ENCODE results near the gene MYMX. TPM values are rescaled to one million over a fixed set of nuclear protein-coding genes. Genes with fewer than 3 reads are reported as not detected.

MYMX gene
- total and polyA plus RNA-seq, 2 of the 13 experiments (the other 11 are each of a cell fraction or from before 2014, with no cell fraction given): not detected

DNA sequence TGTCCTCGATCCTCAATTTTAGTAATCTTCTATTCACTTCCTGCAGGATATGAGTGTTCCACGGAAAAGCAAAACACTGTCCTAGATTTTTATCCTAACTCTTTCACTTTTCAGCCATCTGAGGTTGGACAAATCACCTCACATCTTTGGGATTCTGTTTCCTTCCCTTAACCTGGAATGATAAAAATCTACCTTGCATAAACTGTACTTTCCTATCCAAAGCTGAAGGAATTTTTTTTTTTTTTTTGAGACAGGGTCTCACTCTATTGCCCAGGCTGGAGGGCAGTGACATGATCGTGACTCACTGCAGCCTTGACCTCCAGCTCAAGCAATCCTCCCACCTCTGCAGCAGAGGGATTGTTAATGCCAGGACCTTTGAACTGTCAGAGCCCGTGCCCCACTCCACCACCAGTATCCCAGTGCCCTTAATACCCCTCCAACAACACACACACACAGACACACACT is 37.6 kb upstream of the MYMX start (continued):
- TF ChIP-seq HES4 (CRISPR knock-in tag; IDR thresholded peaks at IDR 0.05; ENCODE audit: borderline replicate concordance): no peak
- no peak for TF ChIP-seq ZKSCAN8 (CRISPR knock-in tag; IDR thresholded peaks at IDR 0.05; ENCODE audit: borderline replicate concordance)
- TF ChIP-seq THAP11 (CRISPR knock-in tag; IDR thresholded peaks at IDR 0.05): no peak
- 0 out of 2 replicates have a peak, but pooled peaks have one; percentile 8 for TF ChIP-seq ZNF644 (CRISPR knock-in tag; IDR thresholded peaks at IDR 0.05; ENCODE audit: low read depth)
- TF ChIP-seq SRSF1 (optimal IDR thresholded peaks at IDR 0.05; ENCODE audit: low read depth, low read length): no peak
- TF ChIP-seq FLYWCH1 (CRISPR knock-in tag; IDR thresholded peaks at IDR 0.05): no peak
- TF ChIP-seq TARDBP (CRISPR knock-in tag; IDR thresholded peaks at IDR 0.05): no peak
- no peak for TF ChIP-seq ZNF343 (CRISPR knock-in tag; IDR thresholded peaks at IDR 0.05)
- TF ChIP-seq, protein P1, sequence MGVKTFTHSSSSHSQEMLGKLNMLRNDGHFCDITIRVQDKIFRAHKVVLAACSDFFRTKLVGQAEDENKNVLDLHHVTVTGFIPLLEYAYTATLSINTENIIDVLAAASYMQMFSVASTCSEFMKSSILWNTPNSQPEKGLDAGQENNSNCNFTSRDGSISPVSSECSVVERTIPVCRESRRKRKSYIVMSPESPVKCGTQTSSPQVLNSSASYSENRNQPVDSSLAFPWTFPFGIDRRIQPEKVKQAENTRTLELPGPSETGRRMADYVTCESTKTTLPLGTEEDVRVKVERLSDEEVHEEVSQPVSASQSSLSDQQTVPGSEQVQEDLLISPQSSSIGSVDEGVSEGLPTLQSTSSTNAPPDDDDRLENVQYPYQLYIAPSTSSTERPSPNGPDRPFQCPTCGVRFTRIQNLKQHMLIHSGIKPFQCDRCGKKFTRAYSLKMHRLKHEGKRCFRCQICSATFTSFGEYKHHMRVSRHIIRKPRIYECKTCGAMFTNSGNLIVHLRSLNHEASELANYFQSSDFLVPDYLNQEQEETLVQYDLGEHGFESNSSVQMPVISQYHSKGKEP (CRISPR knock-in tag; IDR thresholded peaks at IDR 0.05): no peak
- TF ChIP-seq, protein P2, sequence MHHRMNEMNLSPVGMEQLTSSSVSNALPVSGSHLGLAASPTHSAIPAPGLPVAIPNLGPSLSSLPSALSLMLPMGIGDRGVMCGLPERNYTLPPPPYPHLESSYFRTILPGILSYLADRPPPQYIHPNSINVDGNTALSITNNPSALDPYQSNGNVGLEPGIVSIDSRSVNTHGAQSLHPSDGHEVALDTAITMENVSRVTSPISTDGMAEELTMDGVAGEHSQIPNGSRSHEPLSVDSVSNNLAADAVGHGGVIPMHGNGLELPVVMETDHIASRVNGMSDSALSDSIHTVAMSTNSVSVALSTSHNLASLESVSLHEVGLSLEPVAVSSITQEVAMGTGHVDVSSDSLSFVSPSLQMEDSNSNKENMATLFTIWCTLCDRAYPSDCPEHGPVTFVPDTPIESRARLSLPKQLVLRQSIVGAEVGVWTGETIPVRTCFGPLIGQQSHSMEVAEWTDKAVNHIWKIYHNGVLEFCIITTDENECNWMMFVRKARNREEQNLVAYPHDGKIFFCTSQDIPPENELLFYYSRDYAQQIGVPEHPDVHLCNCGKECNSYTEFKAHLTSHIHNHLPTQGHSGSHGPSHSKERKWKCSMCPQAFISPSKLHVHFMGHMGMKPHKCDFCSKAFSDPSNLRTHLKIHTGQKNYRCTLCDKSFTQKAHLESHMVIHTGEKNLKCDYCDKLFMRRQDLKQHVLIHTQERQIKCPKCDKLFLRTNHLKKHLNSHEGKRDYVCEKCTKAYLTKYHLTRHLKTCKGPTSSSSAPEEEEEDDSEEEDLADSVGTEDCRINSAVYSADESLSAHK (CRISPR knock-in tag; IDR thresholded peaks at IDR 0.05; ENCODE audit: borderline replicate concordance): no peak
- TF ChIP-seq ZNF883 (CRISPR knock-in tag; IDR thresholded peaks at IDR 0.05; ENCODE audit: not compliant biosample characterization): no peak
- no peak for TF ChIP-seq SIN3A (IDR thresholded peaks at IDR 0.05; ENCODE audit: borderline replicate concordance, low read depth, low read length)
- TF ChIP-seq, protein P3, sequence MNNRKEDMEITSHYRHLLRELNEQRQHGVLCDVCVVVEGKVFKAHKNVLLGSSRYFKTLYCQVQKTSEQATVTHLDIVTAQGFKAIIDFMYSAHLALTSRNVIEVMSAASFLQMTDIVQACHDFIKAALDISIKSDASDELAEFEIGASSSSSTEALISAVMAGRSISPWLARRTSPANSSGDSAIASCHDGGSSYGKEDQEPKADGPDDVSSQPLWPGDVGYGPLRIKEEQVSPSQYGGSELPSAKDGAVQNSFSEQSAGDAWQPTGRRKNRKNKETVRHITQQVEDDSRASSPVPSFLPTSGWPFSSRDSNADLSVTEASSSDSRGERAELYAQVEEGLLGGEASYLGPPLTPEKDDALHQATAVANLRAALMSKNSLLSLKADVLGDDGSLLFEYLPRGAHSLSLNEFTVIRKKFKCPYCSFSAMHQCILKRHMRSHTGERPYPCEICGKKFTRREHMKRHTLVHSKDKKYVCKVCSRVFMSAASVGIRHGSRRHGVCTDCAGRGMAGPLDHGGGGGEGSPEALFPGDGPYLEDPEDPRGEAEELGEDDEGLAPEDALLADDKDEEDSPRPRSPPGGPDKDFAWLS (CRISPR knock-in tag; IDR thresholded peaks at IDR 0.05; ENCODE audit: borderline replicate concordance): no peak
- peak; percentile 70; the same call in 1 of the 2 replicates for TF ChIP-seq SOX5 (CRISPR knock-in tag; IDR thresholded peaks at IDR 0.05; ENCODE audit: borderline replicate concordance)
- TF ChIP-seq, protein P4, sequence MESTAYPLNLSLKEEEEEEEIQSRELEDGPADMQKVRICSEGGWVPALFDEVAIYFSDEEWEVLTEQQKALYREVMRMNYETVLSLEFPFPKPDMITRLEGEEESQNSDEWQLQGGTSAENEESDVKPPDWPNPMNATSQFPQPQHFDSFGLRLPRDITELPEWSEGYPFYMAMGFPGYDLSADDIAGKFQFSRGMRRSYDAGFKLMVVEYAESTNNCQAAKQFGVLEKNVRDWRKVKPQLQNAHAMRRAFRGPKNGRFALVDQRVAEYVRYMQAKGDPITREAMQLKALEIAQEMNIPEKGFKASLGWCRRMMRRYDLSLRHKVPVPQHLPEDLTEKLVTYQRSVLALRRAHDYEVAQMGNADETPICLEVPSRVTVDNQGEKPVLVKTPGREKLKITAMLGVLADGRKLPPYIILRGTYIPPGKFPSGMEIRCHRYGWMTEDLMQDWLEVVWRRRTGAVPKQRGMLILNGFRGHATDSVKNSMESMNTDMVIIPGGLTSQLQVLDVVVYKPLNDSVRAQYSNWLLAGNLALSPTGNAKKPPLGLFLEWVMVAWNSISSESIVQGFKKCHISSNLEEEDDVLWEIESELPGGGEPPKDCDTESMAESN (CRISPR knock-in tag; conservative IDR thresholded peaks at IDR 0.05): 0 out of 2 replicates have a peak, but pooled peaks have one; percentile 35
- TF ChIP-seq, protein P5, sequence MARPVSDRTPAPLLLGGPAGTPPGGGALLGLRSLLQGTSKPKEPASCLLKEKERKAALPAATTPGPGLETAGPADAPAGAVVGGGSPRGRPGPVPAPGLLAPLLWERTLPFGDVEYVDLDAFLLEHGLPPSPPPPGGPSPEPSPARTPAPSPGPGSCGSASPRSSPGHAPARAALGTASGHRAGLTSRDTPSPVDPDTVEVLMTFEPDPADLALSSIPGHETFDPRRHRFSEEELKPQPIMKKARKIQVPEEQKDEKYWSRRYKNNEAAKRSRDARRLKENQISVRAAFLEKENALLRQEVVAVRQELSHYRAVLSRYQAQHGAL (CRISPR knock-in tag; IDR thresholded peaks at IDR 0.05; ENCODE audit: not compliant biosample characterization): no peak
- TF ChIP-seq, protein P6, sequence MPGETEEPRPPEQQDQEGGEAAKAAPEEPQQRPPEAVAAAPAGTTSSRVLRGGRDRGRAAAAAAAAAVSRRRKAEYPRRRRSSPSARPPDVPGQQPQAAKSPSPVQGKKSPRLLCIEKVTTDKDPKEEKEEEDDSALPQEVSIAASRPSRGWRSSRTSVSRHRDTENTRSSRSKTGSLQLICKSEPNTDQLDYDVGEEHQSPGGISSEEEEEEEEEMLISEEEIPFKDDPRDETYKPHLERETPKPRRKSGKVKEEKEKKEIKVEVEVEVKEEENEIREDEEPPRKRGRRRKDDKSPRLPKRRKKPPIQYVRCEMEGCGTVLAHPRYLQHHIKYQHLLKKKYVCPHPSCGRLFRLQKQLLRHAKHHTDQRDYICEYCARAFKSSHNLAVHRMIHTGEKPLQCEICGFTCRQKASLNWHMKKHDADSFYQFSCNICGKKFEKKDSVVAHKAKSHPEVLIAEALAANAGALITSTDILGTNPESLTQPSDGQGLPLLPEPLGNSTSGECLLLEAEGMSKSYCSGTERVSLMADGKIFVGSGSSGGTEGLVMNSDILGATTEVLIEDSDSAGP (CRISPR knock-in tag; IDR thresholded peaks at IDR 0.05; ENCODE audit: borderline replicate concordance): no peak
- no peak for TF ChIP-seq GTF3A (CRISPR knock-in tag; conservative IDR thresholded peaks at IDR 0.05)
- TF ChIP-seq MTF2 (CRISPR knock-in tag; IDR thresholded peaks at IDR 0.05; ENCODE audit: borderline replicate concordance): no peak
- no peak for TF ChIP-seq ATF7-NPFF (CRISPR knock-in tag; IDR thresholded peaks at IDR 0.05; ENCODE audit: low read depth)
